ENCODE measurements around the gene TBCD.
"Not testable (repeated sequence)": the region's sequence is repeated elsewhere in the genome, so short reads cannot be mapped to it uniquely, and the experiment has no call there.

Gene TBCD

DNA sequence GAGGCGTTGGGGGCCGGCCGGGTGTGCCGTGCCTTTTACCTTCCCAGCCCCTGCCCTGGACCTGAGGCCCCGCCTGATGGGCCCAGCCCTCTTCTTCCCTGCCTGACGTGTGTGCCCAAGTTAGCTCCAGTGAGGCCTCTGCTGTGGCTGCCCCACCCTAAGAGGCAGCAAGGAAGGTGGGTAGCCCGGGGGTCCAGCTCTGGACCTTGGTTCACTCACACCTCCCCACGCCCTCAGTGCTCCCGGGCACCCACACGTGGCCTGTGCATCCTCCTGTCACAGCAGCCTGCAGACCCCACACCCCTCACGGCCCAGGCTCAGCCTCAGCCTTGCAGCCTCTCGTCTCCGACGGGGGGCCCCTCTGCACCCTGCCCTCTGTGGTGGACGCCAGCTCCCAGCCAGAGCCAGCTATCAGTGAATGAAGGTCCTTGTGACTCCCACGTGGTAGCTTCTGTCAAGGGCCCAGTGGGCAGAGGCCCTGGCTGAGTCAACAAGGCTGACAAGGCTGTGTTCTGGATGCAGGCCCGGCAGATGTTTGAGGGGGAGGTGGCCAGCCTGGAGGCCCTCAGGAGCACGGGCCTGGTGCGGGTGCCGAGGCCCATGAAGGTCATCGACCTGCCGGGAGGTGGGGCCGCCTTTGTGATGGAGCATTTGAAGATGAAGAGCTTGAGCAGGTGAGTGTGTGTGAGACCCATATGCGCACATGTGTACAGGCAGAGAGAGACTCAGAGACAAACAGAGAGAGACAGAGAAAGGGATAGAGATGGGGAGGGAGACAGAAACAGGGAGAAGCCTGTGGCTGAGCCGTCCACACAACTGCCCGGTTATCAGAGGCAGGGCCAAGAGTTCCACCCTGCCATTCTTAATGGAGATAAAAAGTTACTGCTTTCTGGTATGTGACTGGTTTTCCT is 13.6 kb upstream of the TBCD start:
- POLR2A ChIA-PET: no interaction called here
- TF ChIP-seq, protein P1, sequence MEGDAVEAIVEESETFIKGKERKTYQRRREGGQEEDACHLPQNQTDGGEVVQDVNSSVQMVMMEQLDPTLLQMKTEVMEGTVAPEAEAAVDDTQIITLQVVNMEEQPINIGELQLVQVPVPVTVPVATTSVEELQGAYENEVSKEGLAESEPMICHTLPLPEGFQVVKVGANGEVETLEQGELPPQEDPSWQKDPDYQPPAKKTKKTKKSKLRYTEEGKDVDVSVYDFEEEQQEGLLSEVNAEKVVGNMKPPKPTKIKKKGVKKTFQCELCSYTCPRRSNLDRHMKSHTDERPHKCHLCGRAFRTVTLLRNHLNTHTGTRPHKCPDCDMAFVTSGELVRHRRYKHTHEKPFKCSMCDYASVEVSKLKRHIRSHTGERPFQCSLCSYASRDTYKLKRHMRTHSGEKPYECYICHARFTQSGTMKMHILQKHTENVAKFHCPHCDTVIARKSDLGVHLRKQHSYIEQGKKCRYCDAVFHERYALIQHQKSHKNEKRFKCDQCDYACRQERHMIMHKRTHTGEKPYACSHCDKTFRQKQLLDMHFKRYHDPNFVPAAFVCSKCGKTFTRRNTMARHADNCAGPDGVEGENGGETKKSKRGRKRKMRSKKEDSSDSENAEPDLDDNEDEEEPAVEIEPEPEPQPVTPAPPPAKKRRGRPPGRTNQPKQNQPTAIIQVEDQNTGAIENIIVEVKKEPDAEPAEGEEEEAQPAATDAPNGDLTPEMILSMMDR (IDR thresholded peaks at IDR 0.05; ENCODE audit: insufficient read depth, low read length, missing control alignments): no peak
- no peak for DNase-seq (ENCODE audit: low read depth, low spot score)
- no peak overlapping the region for H3K4me3 ChIP-seq (ENCODE audit: low read depth, low read length)
- CTCF ChIA-PET: interaction anchor here (0.8 kb wide), 1 partner anchor 37 kb away, joined by 3 read pairs; no protein-coding TSS in a partner anchor

DNA sequence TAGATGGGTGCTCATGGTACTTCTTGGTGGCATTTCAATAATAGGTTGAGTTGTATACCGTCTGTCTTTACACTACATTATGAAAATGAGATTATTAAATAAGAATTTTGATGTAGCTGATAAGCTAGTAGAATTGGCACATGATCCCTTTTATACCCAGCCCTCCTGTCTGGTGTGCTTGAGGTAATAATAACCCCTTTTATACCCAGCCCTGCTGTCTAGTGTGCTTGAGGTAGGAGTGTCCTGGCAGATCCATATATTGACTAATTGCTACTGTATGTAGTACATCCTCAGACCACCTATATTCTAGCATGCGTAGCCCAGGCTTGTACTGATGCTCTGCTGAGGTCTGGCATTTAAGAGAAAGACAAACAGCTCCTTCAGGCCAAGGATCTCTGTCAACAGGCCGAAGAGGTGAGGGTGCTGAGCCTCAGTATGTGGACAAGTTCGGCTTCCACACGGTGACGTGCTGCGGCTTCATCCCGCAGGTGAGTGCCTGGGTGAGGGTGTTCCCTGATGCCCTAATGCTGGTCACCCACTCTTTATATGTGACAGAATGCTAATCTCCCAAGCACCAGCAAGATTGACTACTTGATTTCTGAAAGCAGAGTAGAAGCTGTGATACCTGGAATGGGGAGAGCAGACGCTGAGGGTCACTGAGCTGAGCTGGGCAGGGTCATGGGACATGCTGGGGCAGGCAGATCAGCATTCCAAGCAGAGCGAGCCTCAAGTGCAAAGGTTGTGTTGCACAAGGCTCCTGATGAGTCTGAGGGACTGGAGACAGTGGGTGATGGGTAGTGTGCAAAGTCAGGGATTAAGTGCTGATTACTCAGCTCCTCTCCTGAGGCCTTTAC is 10.7 kb upstream of the TBCD start:
- TF ChIP-seq, protein P1 (IDR thresholded peaks at IDR 0.05; ENCODE audit: insufficient read depth, low read length, missing control alignments): no peak
- ChIA-PET POLR2A (no interaction called here), CTCF (no interaction called here)
- DNase-seq (ENCODE audit: low read depth, low spot score): no peak
- no peak overlapping the region for H3K4me3 ChIP-seq (ENCODE audit: low read depth, low read length)

DNA sequence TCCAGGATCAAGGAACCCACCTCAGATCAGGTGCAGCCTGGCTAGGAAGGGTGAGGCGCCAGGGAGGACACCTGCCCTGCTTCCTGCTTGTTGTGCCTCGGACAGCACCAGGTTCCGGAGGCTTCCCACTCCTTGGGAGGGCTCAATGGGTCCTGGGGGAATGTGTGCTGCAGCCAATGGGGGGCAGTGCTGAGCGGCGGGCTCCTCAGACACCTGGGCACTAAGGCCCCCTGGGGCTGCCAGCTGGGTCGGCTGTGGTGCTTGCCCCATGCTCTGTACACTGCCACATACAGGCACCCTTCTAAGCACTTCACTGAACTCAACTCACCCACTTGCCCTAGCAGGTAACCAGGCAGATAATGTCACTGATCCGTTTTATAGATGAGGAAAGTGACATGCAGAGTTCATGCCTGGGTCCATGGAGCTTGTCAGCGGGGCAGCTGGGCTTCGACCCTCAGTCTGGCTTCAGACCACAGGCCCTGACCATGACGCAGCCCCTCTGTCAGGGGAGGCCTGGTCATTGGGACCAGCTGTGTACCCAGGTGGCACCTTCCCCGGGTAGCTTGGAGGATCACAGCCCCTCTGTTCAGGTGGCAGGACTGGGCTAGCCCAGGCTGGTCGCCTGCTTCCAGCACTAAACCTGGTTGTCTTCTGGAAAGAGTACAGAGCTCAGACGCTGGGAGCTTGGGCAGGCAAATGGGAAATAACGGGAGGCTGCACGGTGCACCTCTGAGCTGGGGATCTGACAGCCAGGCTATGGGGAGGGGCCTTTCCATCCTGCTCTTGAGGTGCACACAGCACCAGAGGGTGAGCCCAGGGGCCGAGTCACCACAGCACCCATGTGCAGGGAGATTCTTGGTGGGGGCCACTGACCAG is 8.3 kb upstream of the TBCD start:
- TF ChIP-seq, protein P1 (IDR thresholded peaks at IDR 0.05; ENCODE audit: insufficient read depth, low read length, missing control alignments): no peak
- DNase-seq (ENCODE audit: low read depth, low spot score): no peak
- ChIA-PET CTCF (no interaction called here), POLR2A (no interaction called here)
- no peak overlapping the region for H3K4me3 ChIP-seq (ENCODE audit: low read depth, low read length)

DNA sequence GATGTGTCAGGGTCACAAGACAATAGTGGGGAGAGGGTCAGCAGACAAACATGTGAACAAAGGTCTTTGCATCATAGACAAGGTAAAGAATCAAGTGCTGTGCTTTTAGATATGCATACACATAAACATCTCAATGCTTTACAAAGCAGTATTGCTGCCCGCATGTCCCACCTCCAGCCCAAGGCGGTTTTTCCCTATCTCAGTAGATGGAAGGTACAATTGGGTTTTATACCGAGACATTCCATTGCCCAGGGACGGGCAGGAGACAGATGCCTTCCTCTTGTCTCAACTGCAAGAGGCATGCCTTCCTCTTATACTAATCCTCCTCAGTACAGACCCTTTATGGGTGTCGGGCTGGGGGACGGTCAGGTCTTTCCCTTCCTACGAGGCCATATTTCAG is 7.1 kb upstream of the TBCD start:
- POLR2A ChIA-PET; CTCF ChIA-PET; H3K4me3 ChIP-seq (ENCODE audit: low read depth, low read length); DNase-seq (ENCODE audit: low read depth, low spot score): not testable (repeated sequence)

DNA sequence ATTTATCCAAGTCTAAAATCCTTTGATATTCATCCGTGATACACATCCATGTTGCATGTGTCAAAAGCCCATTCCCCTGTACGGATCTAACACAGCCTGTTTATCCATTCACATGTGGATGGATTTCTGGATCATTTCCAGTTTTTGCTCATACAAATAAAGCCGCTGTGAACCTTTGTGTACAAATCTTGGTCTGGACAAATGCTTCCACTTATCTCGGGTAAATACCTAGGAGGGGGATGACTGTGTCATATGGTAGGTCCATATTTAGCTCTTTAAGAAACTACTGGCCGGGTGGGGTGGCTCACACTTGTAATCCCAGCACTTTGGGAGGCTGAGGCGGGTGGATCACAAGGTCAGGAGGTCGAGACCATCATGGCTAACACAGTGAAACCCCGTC is 6.3 kb upstream of the TBCD start:
- CTCF ChIA-PET: no interaction called here
- POLR2A ChIA-PET: no interaction called here
- TF ChIP-seq, protein P1 (IDR thresholded peaks at IDR 0.05; ENCODE audit: insufficient read depth, low read length, missing control alignments): no peak
- DNase-seq (ENCODE audit: low read depth, low spot score): no peak
- H3K4me3 ChIP-seq (ENCODE audit: low read depth, low read length): no peak overlapping the region

DNA sequence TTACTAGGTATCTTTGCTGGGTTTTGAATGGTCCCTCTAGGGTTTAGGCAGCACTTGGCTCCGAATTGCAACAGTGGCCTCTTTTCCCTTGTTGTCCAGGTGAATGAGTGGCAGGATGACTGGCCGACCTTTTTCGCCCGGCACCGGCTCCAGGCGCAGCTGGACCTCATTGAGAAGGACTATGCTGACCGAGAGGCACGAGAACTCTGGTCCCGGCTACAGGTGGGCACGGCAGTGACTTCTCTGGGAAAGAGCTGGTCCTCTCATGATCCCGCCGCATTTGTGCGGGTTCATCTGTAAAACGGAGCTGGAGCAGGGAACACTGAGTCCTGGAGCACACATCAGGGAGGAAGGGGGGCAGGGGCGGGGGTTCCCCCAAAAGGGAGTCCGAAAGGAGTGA is 3.1 kb upstream of the TBCD start:
- H3K4me3 ChIP-seq (ENCODE audit: low read depth, low read length): no peak overlapping the region
- DNase-seq (ENCODE audit: low read depth, low spot score): no peak
- TF ChIP-seq, protein P1 (IDR thresholded peaks at IDR 0.05; ENCODE audit: insufficient read depth, low read length, missing control alignments): no peak
- CTCF ChIA-PET: interaction anchor here (1.1 kb wide), 1 partner anchor 33 kb away, joined by 3 read pairs; no protein-coding TSS in a partner anchor
- POLR2A ChIA-PET: no interaction called here
